Upper lobe of left lung (tissue), 6 donors: ENCODE data around the gene TTLL5. TPM values are rescaled to one million over a fixed set of nuclear protein-coding genes. Genes with fewer than 3 reads are reported as not detected.
A peak's percentile ranks its signal among the peaks of the same experiment; 100 is the strongest.

Experiments used
- ATAC-seq, 2 donors: fragments of 200-7000 bp; cut with Tn5 transposase; one replicate each; pipeline ENCODE4 v1.9.1; 2022; ENCODE audit warnings: mild to moderate bottlenecking in 2 of 2, moderate library complexity in 2 of 2; ENCODE audit not compliant: low FRiP score in 2 of 2
- DNase-seq, 2 donors: peaks; one replicate each; pipeline ENCODE4 v3.0.0-alpha.2; 2019 to 2020
- H3K27ac ChIP-seq, 4 donors: fragments of 200-600 bp; sonication (generic); one replicate each; pipeline ENCODE4 v1.5.1; 2016 to 2019
- H3K27me3 ChIP-seq, 4 donors: fragments of 200-600 bp; sonication (generic); one replicate each; pipeline ENCODE4 v1.5.1; 2017 to 2019
- H3K36me3 ChIP-seq, 4 donors: fragments of 200-600 bp; sonication (generic); one replicate each; pipeline ENCODE4 v1.5.1; 2016 to 2019
- H3K4me1 ChIP-seq, 4 donors: fragments of 200-600 bp; sonication (generic); one replicate each; pipeline ENCODE4 v1.5.1; 2018 to 2019
- H3K4me3 ChIP-seq, 4 donors: fragments of 200-600 bp; sonication (generic); one replicate each; pipeline ENCODE4 v1.5.1; 2017 to 2019; ENCODE audit warnings: mild to moderate bottlenecking in 2 of 4, moderate library complexity in 1 of 4
- H3K9me3 ChIP-seq, 4 donors: fragments of 200-600 bp; sonication (generic); one replicate each; pipeline ENCODE4 v1.5.1; 2018 to 2019
- CTCF ChIP-seq, 6 experiments: fragments of 450-650 bp in 4 of 6; fragments of 200-600 bp in 2 of 6; sonication (generic) in 2 of 6; IDR thresholded peaks; one replicate each; pipeline ENCODE4 v1.5.1; 2016 to 2019; ENCODE audit warnings: antibody characterized with exemption in 6 of 6
- EP300 ChIP-seq, 4 donors: sonication (generic); formaldehyde crosslinking; IDR thresholded peaks; one replicate each; pipeline ENCODE4 v1.5.1; 2017; ENCODE audit warnings: antibody characterized with exemption in 4 of 4, control low read depth in 2 of 4
- POLR2A ChIP-seq, 4 donors: fragments of 450-650 bp; IDR thresholded peaks; one replicate each; pipeline ENCODE4 v1.5.1; 2016 to 2017; ENCODE audit warnings: antibody characterized with exemption in 4 of 4, mild to moderate bottlenecking in 2 of 4
- POLR2AphosphoS5 ChIP-seq, 2 donors: sonication (generic); formaldehyde crosslinking; IDR thresholded peaks; one replicate each; pipeline ENCODE4 v1.5.1; 2017; ENCODE audit warnings: antibody characterized with exemption in 2 of 2
- WGBS, 2 donors: methylation state at CpG; one replicate each; pipeline ENCODE4 v1.1.5; 2017 to 2018; 5-methylcytosine and 5-hydroxymethylcytosine counted together
- total RNA-seq, 6 donors: library from RNA; depleted of rRNA in 4 of 6; stranded (reverse); fragments of >200 nt in 4 of 6; gene quantifications; one replicate each; pipeline versions ENCODE4 v1.1.0 to v1.2.1, GENCODE V29; 2016 to 2021
- donor health status: DM: no; HTN: no; CAD: no; lungs with moderate emphysema.
- donor health status: DM: no; HTN: yes; CAD: no; lungs with severe emphysema.

The TTLL5 gene
- total RNA-seq, 6 donors from 2014 or later, result 24.5 to 85.9 (median 33.5) TPM

DNA sequence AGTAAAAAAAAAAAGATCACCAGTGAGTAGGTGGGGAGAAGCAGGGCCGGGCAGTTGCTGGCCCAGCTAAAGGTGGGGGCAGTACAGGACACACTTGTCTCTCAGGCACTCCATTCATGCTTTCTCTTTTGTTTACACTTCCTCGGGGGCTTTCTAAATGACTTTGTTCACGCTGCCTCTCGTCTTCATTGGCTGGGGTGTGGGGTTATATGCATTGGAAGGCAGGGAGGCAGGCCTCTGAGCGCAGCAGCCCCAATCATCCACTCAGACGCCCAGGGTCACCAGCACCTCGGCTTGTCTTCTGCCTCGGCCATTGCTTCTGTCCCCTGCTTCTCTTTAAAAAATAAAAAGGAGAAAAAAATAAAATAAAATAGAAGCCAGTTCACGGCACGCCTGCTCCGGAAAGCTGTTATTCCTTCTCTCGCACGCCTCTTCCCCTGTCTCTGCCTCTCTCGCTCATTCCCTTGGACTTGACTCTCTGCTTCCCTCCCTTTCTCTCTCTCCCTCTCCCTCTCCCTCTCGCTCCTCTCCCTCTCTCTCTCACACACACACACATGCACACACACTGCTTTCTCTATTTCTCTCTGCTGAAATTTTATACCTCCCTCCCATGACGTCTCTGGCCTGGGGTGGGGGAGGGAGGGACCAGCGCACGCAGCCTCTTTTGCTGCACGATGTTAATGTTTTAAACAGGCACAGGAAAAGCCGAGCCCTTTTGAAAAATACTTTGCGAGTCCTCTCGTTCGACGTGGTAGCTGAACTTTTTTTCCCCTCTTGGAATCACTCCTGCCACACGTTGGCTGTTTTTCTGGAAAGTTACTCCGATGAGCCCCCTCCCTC lies 320.6 kb downstream of the TTLL5 start, which contains the start of gene TGFB3:
Gene TGFB3 (minus strand): TSS at position 570 of the 840 bp plus-strand sequence. CDS start 1,102 bp downstream, outside the sequence.
- Histone ChIP-seq H3K27me3 (no peaks in the 10 kb centered on the region), H3K4me1 (peaks cover 34 to 64% (median 38%) of the 10 kb centered on the region in 4 donors), H3K27ac (peak within 1 kb of the TSS; percentile 87 to 95 (median 93)), H3K4me3 (peak within 1 kb of the TSS; percentile 70 to 82 (median 74)), H3K9me3 (no peaks in the 10 kb centered on the region), H3K36me3 (no peaks in the 10 kb centered on the region)
- DNase-seq, result peak in 1 of 2 donors; percentile 59
- TF ChIP-seq EP300 (IDR thresholded peaks at IDR 0.05), result no peak
- TF ChIP-seq CTCF (IDR thresholded peaks at IDR 0.05), result no peak
- TF ChIP-seq POLR2AphosphoS5 (IDR thresholded peaks at IDR 0.05), result peak; percentile 21 to 52
- peak in 2 of 4 donors; percentile 27 to 56 for TF ChIP-seq POLR2A (IDR thresholded peaks at IDR 0.05)
- 0 to 2% methylated on average over 26 of the region's 26 CpGs for WGBS, 2 donors
- peak; percentile 77 to 83 for ATAC-seq

DNA sequence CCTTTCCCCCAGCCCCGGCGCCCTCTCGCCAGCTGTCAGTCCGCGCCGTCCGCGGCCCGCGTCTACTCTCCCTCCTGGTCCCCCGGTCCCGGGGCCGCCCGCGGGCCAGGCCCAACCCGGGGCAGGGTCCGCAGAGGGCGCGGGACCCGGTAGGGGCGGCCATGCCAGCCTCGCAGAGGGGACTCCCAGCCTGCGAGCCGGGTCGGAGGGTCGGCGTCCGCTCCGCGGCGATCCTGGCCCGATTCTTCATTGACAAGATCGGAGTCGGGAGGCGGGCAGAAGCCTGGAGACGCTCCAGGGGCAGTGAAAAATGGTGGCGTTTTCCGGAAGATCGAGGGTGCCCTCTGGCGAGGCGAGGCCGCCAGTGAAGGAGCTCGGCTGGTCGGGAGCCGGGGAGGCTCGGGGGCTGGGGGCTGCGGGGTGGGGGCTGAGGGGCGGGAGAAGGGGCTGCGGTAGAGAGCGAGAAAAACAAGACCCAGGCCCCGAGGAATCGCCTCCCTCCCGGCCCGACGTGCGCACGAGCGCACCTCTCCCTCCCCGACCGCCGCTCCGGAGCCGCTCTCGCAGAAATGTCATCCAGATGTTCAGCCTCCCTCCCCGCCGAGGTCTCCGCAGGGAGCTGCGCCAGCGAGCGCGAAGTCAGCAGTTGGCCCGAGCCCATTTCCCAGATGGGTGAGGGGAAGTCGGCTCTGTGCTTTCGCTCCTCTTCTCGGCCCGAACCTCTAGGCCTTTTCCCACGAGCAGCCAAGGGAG lies 321.4 kb downstream of the TTLL5 start:
- no peaks in the 10 kb centered on the region for H3K36me3 ChIP-seq
- peak overlapping the region; percentile 70 to 82 (median 74) for H3K4me3 ChIP-seq
- peak; percentile 79 to 88 for ATAC-seq
- H3K9me3 ChIP-seq, result no peaks in the 10 kb centered on the region
- TF ChIP-seq CTCF (IDR thresholded peaks at IDR 0.05) (peak; percentile 54 to 92 (median 68)), POLR2A (IDR thresholded peaks at IDR 0.05) (peak in 1 of 4 donors; percentile 1), EP300 (IDR thresholded peaks at IDR 0.05) (no peak), POLR2AphosphoS5 (IDR thresholded peaks at IDR 0.05) (peak in 1 of 2 donors; percentile 42)
- H3K4me1 ChIP-seq, result peaks cover 40 to 67% (median 46%) of the 10 kb centered on the region in 4 donors
- peak; percentile 78 to 95 for DNase-seq
- peak overlapping the region; percentile 87 to 95 (median 93) for H3K27ac ChIP-seq
- 0 to 1% methylated on average over 21 to 57 of the region's 77 CpGs for WGBS, 2 donors
- H3K27me3 ChIP-seq, result no peaks in the 10 kb centered on the region

- DNase-seq (no peak), ATAC-seq (no peak)
- no peaks in the 10 kb centered on the region for H3K9me3 ChIP-seq
- H3K36me3 ChIP-seq, result no peaks in the 10 kb centered on the region
- peak overlapping the region; percentile 87 to 95 (median 93) for H3K27ac ChIP-seq
- peaks cover 38 to 66% (median 45%) of the 10 kb centered on the region in 4 donors for H3K4me1 ChIP-seq
- WGBS, 2 donors, result 51 to 53% methylated on average over 7 of the region's 7 CpGs
- no peaks in the 10 kb centered on the region for H3K27me3 ChIP-seq
- H3K4me3 ChIP-seq, result peak overlapping the region in 3 of 4 donors; percentile 70 to 82 (median 73)
- TF ChIP-seq POLR2A (IDR thresholded peaks at IDR 0.05) (no peak), CTCF (IDR thresholded peaks at IDR 0.05) (no peak), POLR2AphosphoS5 (IDR thresholded peaks at IDR 0.05) (no peak), EP300 (IDR thresholded peaks at IDR 0.05) (no peak)
Measured at GRCh38 chr14:75983019-75983358, 321.9 kb downstream of the TTLL5 start.

- Histone ChIP-seq H3K27ac (peak overlapping the region in 1 of 4 donors; percentile 24), H3K36me3 (no peaks in the 10 kb centered on the region), H3K27me3 (no peaks in the 10 kb centered on the region), H3K4me3 (no peak overlapping the region), H3K9me3 (no peaks in the 10 kb centered on the region), H3K4me1 (peaks cover 33 to 49% (median 38%) of the 10 kb centered on the region in 4 donors)
- WGBS, 2 donors, result 39 to 47% methylated on average over 2 of the region's 2 CpGs
- DNase-seq (no peak), ATAC-seq (no peak)
- TF ChIP-seq POLR2AphosphoS5 (IDR thresholded peaks at IDR 0.05), result no peak
- TF ChIP-seq POLR2A (IDR thresholded peaks at IDR 0.05), result no peak
- TF ChIP-seq CTCF (IDR thresholded peaks at IDR 0.05), result no peak
- no peak for TF ChIP-seq EP300 (IDR thresholded peaks at IDR 0.05)
Measured at GRCh38 chr14:75984674-75985073, 323.6 kb downstream of the TTLL5 start.
